ENCODE measurements around the gene OPA3. TPM values are rescaled to one million over a fixed set of nuclear protein-coding genes. Genes with fewer than 3 reads are reported as not detected.

Gene OPA3
- total RNA-seq, 3 donors from 2014 or later, result 6.6 to 11.4 (median 7.2) TPM

- no peak for DNase-seq (ENCODE audit: low spot score in 2 of 2)
- no peak overlapping the region for H3K27ac ChIP-seq
- no peak overlapping the region for H3K4me3 ChIP-seq
- intact Hi-C loops (cut with DNase I; ENCODE audit: low total_unique reads), result no loop called here
- no peak for TF ChIP-seq POLR2A (IDR thresholded peaks at IDR 0.05)
- no peak for TF ChIP-seq POLR2AphosphoS5 (IDR thresholded peaks at IDR 0.05)
- no peak for TF ChIP-seq CTCF (IDR thresholded peaks at IDR 0.05)
- no peaks in the 10 kb centered on the region for H3K9me3 ChIP-seq
- H3K4me1 ChIP-seq, result peaks cover 0 to 2% of the 10 kb centered on the region in 2 donors
- H3K27me3 ChIP-seq, result no peaks in the 10 kb centered on the region
- no peaks in the 10 kb centered on the region for H3K36me3 ChIP-seq
Observed at GRCh38 chr19:45489216-45489855, 95.3 kb downstream of the OPA3 start.

GRCh38 chr19:45488708-45489107 lies 95.9 kb downstream of the OPA3 start:
- intact Hi-C loops (cut with DNase I; ENCODE audit: low total_unique reads), result no loop called here
- TF ChIP-seq POLR2A (IDR thresholded peaks at IDR 0.05) (no peak), CTCF (IDR thresholded peaks at IDR 0.05) (no peak), POLR2AphosphoS5 (IDR thresholded peaks at IDR 0.05) (no peak)

GRCh38 chr19:45485305-45486077 lies 99.1 kb downstream of the OPA3 start:
- Histone ChIP-seq H3K27ac (peak overlapping the region; percentile 75 to 80), H3K4me3 (peak overlapping the region; percentile 58 to 80 (median 66)), H3K27me3 (no peaks in the 10 kb centered on the region), H3K36me3 (no peaks in the 10 kb centered on the region), H3K9me3 (no peaks in the 10 kb centered on the region), H3K4me1 (no peaks in the 10 kb centered on the region)
- peak; percentile 98 for DNase-seq (ENCODE audit: low spot score in 2 of 2)
- intact Hi-C loops (cut with DNase I; ENCODE audit: low total_unique reads), result no loop called here
- TF ChIP-seq POLR2AphosphoS5 (IDR thresholded peaks at IDR 0.05) (peak in 1 of 3 donors; percentile 24), POLR2A (IDR thresholded peaks at IDR 0.05) (no peak), CTCF (IDR thresholded peaks at IDR 0.05) (peak; percentile 77 to 93 (median 83))

More at GRCh38 chr19:45488708-45489107, 95.9 kb downstream of the OPA3 start:
- Histone ChIP-seq H3K27me3 (no peaks in the 10 kb centered on the region), H3K36me3 (no peaks in the 10 kb centered on the region), H3K4me1 (peaks cover 0 to 2% of the 10 kb centered on the region in 2 donors), H3K4me3 (no peak overlapping the region), H3K27ac (no peak overlapping the region), H3K9me3 (no peaks in the 10 kb centered on the region)
- DNase-seq (ENCODE audit: low spot score in 2 of 2), result no peak

- TF ChIP-seq POLR2AphosphoS5 (IDR thresholded peaks at IDR 0.05) (no peak), POLR2A (IDR thresholded peaks at IDR 0.05) (no peak), CTCF (IDR thresholded peaks at IDR 0.05) (no peak)
- DNase-seq (ENCODE audit: low spot score in 2 of 2), result no peak
- intact Hi-C loops (cut with DNase I; ENCODE audit: low total_unique reads), result no loop called here
- Histone ChIP-seq H3K27me3 (no peaks in the 10 kb centered on the region), H3K36me3 (no peaks in the 10 kb centered on the region), H3K4me3 (no peak overlapping the region), H3K4me1 (no peaks in the 10 kb centered on the region), H3K9me3 (no peaks in the 10 kb centered on the region), H3K27ac (no peak overlapping the region)
Observed at GRCh38 chr19:45484273-45484945, 100.2 kb downstream of the OPA3 start.
